HepG2 (cell line): ENCODE data around the gene SOS2. TPM values are rescaled to one million over a fixed set of nuclear protein-coding genes. Genes with fewer than 3 reads are reported as not detected.

Experiments
- ATAC-seq: fragments of 200-7000 bp; cut with Tn5 transposase; 3 replicates; pipeline ENCODE4 v1.9.1; 2020; ENCODE audit warnings: mild to moderate bottlenecking, moderate library complexity
- BruUV-seq: library from RNA; stranded (reverse); fragments of 400-500 nt; replicated peaks from 2 replicates; lab custom pipeline; 2021; lab: Mats Ljungman, UMichigan
- CTCF ChIA-PET: fragments of 300-600 bp; formaldehyde crosslinking; extraction: SDS; loops from one replicate; lab custom pipeline; 2021; ENCODE audit warnings: low total read pairs, inconsistent platforms, low intra/inter-chr PET ratio; lab: Yijun Ruan, JAX
- POLR2A ChIA-PET: fragments of 350-600 bp; sonication (Branson Sonifier 250); formaldehyde crosslinking; loops from one replicate; lab custom pipeline; 2020; ENCODE audit warnings: antibody characterized with exemption, inconsistent platforms; lab: Yijun Ruan, JAX
- DNase-seq: peaks from one replicate; pipeline ENCODE4 v3.0.0-alpha.2; 2015; ENCODE audit warnings: low spot score
- FAIRE-seq: peaks from 3 replicates; lab custom pipeline; 2011; peaks lifted over from hg19 to GRCh38; lab: Jason Lieb, UNC
- H2AFZ ChIP-seq: one replicate; pipeline ENCODE4 v1.6.1; 2011; ENCODE audit warnings: low read length, inconsistent platforms
- H3K27ac ChIP-seq: fragments of 300-600 bp; 3 replicates; pipeline ENCODE4 v1.8.0; 2011; ENCODE audit warnings: mixed run types, mild to moderate bottlenecking, mixed read lengths, low read length, inconsistent platforms; ENCODE audit not compliant: insufficient read depth; ENCODE audit errors: extremely low read length
- H3K27me3 ChIP-seq, 2 experiments: fragments of 200-600 bp in 1 of 2; 2 replicates in 1 of 2; 3 replicates in 1 of 2; pipeline versions ENCODE4 v1.6.0 to v1.8.0; 2011; ENCODE audit warnings: low read length in 2 of 2, mild to moderate bottlenecking in 2 of 2, moderate library complexity in 2 of 2, inconsistent platforms in 1 of 2; ENCODE audit not compliant: insufficient read depth in 2 of 2, control insufficient read depth in 1 of 2
- H3K36me3 ChIP-seq, 2 experiments: fragments of 200-600 bp in 1 of 2; replicated peaks in 1 of 2; 2 replicates in 1 of 2; 3 replicates in 1 of 2; pipeline versions ENCODE4 v1.5.1 to v1.8.0; 2011; ENCODE audit warnings: low read length in 2 of 2, inconsistent platforms in 1 of 2; ENCODE audit not compliant: insufficient read depth in 2 of 2, control insufficient read depth in 1 of 2
- H3K4me1 ChIP-seq: 2 replicates; pipeline ENCODE4 v1.5.1; 2012; ENCODE audit warnings: low read length, inconsistent platforms; ENCODE audit not compliant: insufficient read depth
- H3K4me2 ChIP-seq: 2 replicates; pipeline ENCODE4 v1.6.0; 2011; ENCODE audit warnings: low read depth, low read length, inconsistent platforms
- H3K4me3 ChIP-seq, 3 experiments: fragments of 200-600 bp in 1 of 3; sonication (generic), shearing (Covaris generic) in 1 of 3; replicated peaks in 1 of 3; 2 replicates each; pipeline ENCODE4 v1.5.1; 2011 to 2016; ENCODE audit warnings: low read length in 3 of 3, inconsistent platforms in 2 of 3, low read depth in 2 of 3, mild to moderate bottlenecking in 2 of 3, control low read depth in 1 of 3, mixed read lengths in 1 of 3; ENCODE audit not compliant: insufficient read depth in 1 of 3
- H3K79me2 ChIP-seq: one replicate; pipeline ENCODE4 v1.6.1; 2011; ENCODE audit warnings: low read length, inconsistent platforms; ENCODE audit not compliant: insufficient read depth
- H3K9ac ChIP-seq: 2 replicates; pipeline ENCODE4 v1.6.0; 2011; ENCODE audit warnings: mild to moderate bottlenecking, low read depth, low read length, inconsistent platforms; ENCODE audit not compliant: insufficient read depth
- H3K9me3 ChIP-seq: 2 replicates; pipeline ENCODE4 v1.5.1; 2012; ENCODE audit warnings: mild to moderate bottlenecking, low read length
- H4K20me1 ChIP-seq: 2 replicates; pipeline ENCODE4 v1.6.0; 2011; ENCODE audit warnings: inconsistent platforms, mild to moderate bottlenecking, low read length, moderate library complexity; ENCODE audit not compliant: insufficient read depth
- ATF7 ChIP-seq, 2 experiments: fragments of 450-650 bp in 1 of 2; sonication (generic) in 1 of 2; formaldehyde crosslinking in 1 of 2; IDR thresholded peaks; 2 replicates each; pipeline versions ENCODE4 v1.4.0 to v1.6.1; 2016 to 2020; ENCODE audit warnings: antibody characterized with exemption in 1 of 2, mild to moderate bottlenecking in 1 of 2, missing genetic modification reagents in 1 of 2
- DZIP1 ChIP-seq: sonication (generic); formaldehyde crosslinking; IDR thresholded peaks from 2 replicates; pipeline ENCODE4 v1.5.0; 2020; ENCODE audit warnings: mild to moderate bottlenecking, missing genetic modification reagents
- HMG20A ChIP-seq: IDR thresholded peaks from 2 replicates; pipeline ENCODE4 v1.6.1; 2016; ENCODE audit warnings: borderline replicate concordance
- HNRNPUL1 ChIP-seq: fragments of 200-400 bp; formaldehyde crosslinking; IDR thresholded peaks from 2 replicates; pipeline ENCODE4 v1.6.1; 2017; ENCODE audit warnings: low read depth, mild to moderate bottlenecking, low read length, moderate library complexity
- ISL2 ChIP-seq: sonication (generic); formaldehyde crosslinking; IDR thresholded peaks from 2 replicates; pipeline ENCODE4 v1.5.0; 2020; ENCODE audit warnings: missing genetic modification reagents
- KDM1A ChIP-seq: IDR thresholded peaks from 2 replicates; pipeline ENCODE4 v1.6.1; 2016; ENCODE audit warnings: missing compliant biosample characterization
- KDM4B ChIP-seq: sonication (generic); formaldehyde crosslinking; IDR thresholded peaks from 2 replicates; pipeline ENCODE4 v1.4.0; 2020; ENCODE audit warnings: missing genetic modification reagents
- MTERF4 ChIP-seq: sonication (generic); formaldehyde crosslinking; IDR thresholded peaks from 2 replicates; pipeline ENCODE4 v1.8.0; 2023; ENCODE audit warnings: mild to moderate bottlenecking, missing genetic modification reagents
- NFAT5 ChIP-seq: sonication (generic); formaldehyde crosslinking; IDR thresholded peaks from 2 replicates; pipeline ENCODE4 v1.4.0; 2020; ENCODE audit warnings: missing genetic modification reagents
- SAFB2 ChIP-seq: sonication (generic); formaldehyde crosslinking; IDR thresholded peaks from 2 replicates; pipeline ENCODE4 v1.5.1; 2020; ENCODE audit warnings: missing genetic modification reagents, low read depth, mild to moderate bottlenecking, borderline replicate concordance
- YEATS2 ChIP-seq: sonication (generic); formaldehyde crosslinking; IDR thresholded peaks from 2 replicates; pipeline ENCODE4 v1.4.0; 2020; ENCODE audit warnings: missing genetic modification reagents, borderline replicate concordance
- ZNF598 ChIP-seq: sonication (generic); formaldehyde crosslinking; IDR thresholded peaks from 2 replicates; pipeline ENCODE4 v1.5.1; 2020; ENCODE audit warnings: mild to moderate bottlenecking, missing genetic modification reagents, borderline replicate concordance
- ZNF652 ChIP-seq: IDR thresholded peaks from 2 replicates; pipeline ENCODE4 v1.6.1; 2016; ENCODE audit warnings: low read depth, borderline replicate concordance
- ZNF777 ChIP-seq: sonication (generic); formaldehyde crosslinking; IDR thresholded peaks from 2 replicates; pipeline ENCODE4 v1.4.0; 2020; ENCODE audit warnings: missing genetic modification reagents
- ZNF790 ChIP-seq: sonication (generic); formaldehyde crosslinking; IDR thresholded peaks from 2 replicates; pipeline ENCODE4 v1.8.0; 2022; ENCODE audit warnings: missing genetic modification reagents, mild to moderate bottlenecking, borderline replicate concordance
- WGBS: methylation state at CpG from one replicate; pipeline ENCODE4 v1.1.6; 2017; ENCODE audit warnings: low lambda C conversion rate; 5-methylcytosine and 5-hydroxymethylcytosine counted together
- in situ Hi-C: cut with HindIII; loops from 2 replicates; pipeline ENCODE4 v1.10.0; 2017; ENCODE audit warnings: low pct_unique_long_range_greater_than_20kb; ENCODE audit not compliant: extremely low pct_ligation_motif_present
- intact Hi-C: fragments of 100-400 bp; cut with micrococcal nuclease; formaldehyde crosslinking; loops from one replicate; pipeline ENCODE4 v1.10.0; 2022; ENCODE audit not compliant: unreplicated experiment
- polyA plus RNA-seq, 8 experiments: library from polyadenylated mRNA; depleted of rRNA in 3 of 8; stranded (reverse) in 7 of 8; unstranded in 1 of 8; fragments of >200 nt; fragmentation: Illumina TruSeq in 4 of 8; extraction: Trizol in 4 of 8; gene quantifications; 2 replicates each; pipeline versions ENCODE4 v1.2.1 to v1.2.3, GENCODE V29; 2011 to 2016; ENCODE audit warnings: low read depth in 4 of 8, missing spikeins in 1 of 8, mixed read lengths in 1 of 8; ENCODE audit not compliant: insufficient read depth in 1 of 8
- total RNA-seq, 5 experiments: library from RNA; depleted of rRNA; stranded (reverse); fragments of >200 nt; fragmentation: Illumina TruSeq; extraction: Trizol; gene quantifications; 2 replicates each; pipeline ENCODE4 v1.2.3, GENCODE V29; 2016; ENCODE audit warnings: low read depth in 1 of 5

The SOS2 gene
- total and polyA plus RNA-seq, 2 of the 13 experiments (the other 11 are each of a cell fraction or from before 2014, with no cell fraction given), result 9.3 to 12.1 TPM

GRCh38 chr14:50117456-50117855, 113.9 kb downstream of the SOS2 start:
- Histone ChIP-seq H3K9me3 (no peaks in the 10 kb centered on the region), H3K79me2 (peaks cover 17% of the 10 kb centered on the region), H3K4me3 (no peak overlapping the region), H4K20me1 (no peaks in the 10 kb centered on the region), H2AFZ (no peak overlapping the region), H3K4me2 (no peak overlapping the region), H3K9ac (no peak overlapping the region), H3K36me3 (peaks cover 3 to 13% of the 10 kb centered on the region in 2 experiments; a peak in 4 of 5 replicates), H3K27me3 (no peaks in the 10 kb centered on the region), H3K27ac (no peak overlapping the region), H3K4me1 (peaks cover 20% of the 10 kb centered on the region)
- no peak for DNase-seq
- ATAC-seq, result no peak
- in situ Hi-C loops, result no loop called here
- ChIA-PET POLR2A (interaction anchor here (1.5 to 1.6 kb wide), 2 partner anchors 238 to 255 kb away, joined by 4 to 17 read pairs; no protein-coding TSS in a partner anchor), CTCF (no interaction called here)
- WGBS, result 97% methylated on average over 2 of the region's 2 CpGs
- no TSS peak for BruUV-seq
- intact Hi-C loops, result no loop called here
- FAIRE-seq, result no peak
- TF ChIP-seq YEATS2 (CRISPR knock-in tag) (no peak), HMG20A (CRISPR knock-in tag) (no peak), SAFB2 (CRISPR knock-in tag) (no peak), NFAT5 (CRISPR knock-in tag) (no peak), ISL2 (CRISPR knock-in tag) (no peak), KDM4B (CRISPR knock-in tag) (no peak), ZNF790 (CRISPR knock-in tag) (no peak), DZIP1 (CRISPR knock-in tag) (no peak), ATF7 (IDR thresholded peaks at IDR 0.05) (no peak), ATF7 (CRISPR knock-in tag; IDR thresholded peaks at IDR 0.05) (no peak), ZNF598 (CRISPR knock-in tag) (no peak), KDM1A (CRISPR knock-in tag) (no peak), HNRNPUL1 (no peak), ZNF652 (no peak), MTERF4 (CRISPR knock-in tag) (no peak), ZNF777 (CRISPR knock-in tag) (no peak)
